ENCODE measurements around the gene MRGPRF. TPM values are rescaled to one million over a fixed set of nuclear protein-coding genes. Genes with fewer than 3 reads are reported as not detected.

MRGPRF gene
- total RNA-seq, 3 donors from 2014 or later: 5.9 to 21.3 (median 12.9) TPM

DNA sequence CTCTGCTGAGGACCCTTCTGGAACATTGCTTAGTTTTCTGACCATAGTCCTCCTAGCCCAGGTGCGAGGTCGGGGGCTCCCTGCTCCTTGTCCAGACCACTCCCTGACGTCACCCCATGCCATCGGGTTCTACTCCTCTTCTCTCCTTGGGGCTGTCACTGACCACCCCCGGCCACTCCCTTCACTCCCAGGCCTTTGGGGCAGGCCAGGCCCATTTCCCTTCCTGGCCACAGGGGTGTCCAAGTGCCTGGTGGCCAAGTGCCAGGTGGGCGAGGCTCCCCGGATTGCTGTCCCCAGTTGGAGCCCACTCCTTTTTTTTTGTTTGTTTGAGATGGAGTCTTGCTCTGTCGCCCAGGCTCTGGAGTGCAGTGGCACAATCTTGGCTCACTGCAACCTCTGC lies 51.8 kb downstream of the MRGPRF start:
- TF ChIP-seq POLR2AphosphoS5 (IDR thresholded peaks at IDR 0.05) (no peak), POLR2A (IDR thresholded peaks at IDR 0.05) (no peak)
- TF ChIP-seq, protein P1, sequence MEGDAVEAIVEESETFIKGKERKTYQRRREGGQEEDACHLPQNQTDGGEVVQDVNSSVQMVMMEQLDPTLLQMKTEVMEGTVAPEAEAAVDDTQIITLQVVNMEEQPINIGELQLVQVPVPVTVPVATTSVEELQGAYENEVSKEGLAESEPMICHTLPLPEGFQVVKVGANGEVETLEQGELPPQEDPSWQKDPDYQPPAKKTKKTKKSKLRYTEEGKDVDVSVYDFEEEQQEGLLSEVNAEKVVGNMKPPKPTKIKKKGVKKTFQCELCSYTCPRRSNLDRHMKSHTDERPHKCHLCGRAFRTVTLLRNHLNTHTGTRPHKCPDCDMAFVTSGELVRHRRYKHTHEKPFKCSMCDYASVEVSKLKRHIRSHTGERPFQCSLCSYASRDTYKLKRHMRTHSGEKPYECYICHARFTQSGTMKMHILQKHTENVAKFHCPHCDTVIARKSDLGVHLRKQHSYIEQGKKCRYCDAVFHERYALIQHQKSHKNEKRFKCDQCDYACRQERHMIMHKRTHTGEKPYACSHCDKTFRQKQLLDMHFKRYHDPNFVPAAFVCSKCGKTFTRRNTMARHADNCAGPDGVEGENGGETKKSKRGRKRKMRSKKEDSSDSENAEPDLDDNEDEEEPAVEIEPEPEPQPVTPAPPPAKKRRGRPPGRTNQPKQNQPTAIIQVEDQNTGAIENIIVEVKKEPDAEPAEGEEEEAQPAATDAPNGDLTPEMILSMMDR (IDR thresholded peaks at IDR 0.05): no peak
- no peak overlapping the region for H3K4me3 ChIP-seq
- no peak for DNase-seq (ENCODE audit: low spot score in 2 of 2)
- no peaks in the 10 kb centered on the region for H3K9me3 ChIP-seq
- H3K27me3 ChIP-seq: no peaks in the 10 kb centered on the region
- H3K4me1 ChIP-seq: no peaks in the 10 kb centered on the region
- intact Hi-C loops (cut with DNase I; ENCODE audit: low total_unique reads): no loop called here
- no peak overlapping the region for H3K27ac ChIP-seq
- H3K36me3 ChIP-seq: no peaks in the 10 kb centered on the region

GRCh38 chr11:68960294-68961071 lies 52.6 kb downstream of the MRGPRF start:
- H3K4me3 ChIP-seq: no peak overlapping the region

DNA sequence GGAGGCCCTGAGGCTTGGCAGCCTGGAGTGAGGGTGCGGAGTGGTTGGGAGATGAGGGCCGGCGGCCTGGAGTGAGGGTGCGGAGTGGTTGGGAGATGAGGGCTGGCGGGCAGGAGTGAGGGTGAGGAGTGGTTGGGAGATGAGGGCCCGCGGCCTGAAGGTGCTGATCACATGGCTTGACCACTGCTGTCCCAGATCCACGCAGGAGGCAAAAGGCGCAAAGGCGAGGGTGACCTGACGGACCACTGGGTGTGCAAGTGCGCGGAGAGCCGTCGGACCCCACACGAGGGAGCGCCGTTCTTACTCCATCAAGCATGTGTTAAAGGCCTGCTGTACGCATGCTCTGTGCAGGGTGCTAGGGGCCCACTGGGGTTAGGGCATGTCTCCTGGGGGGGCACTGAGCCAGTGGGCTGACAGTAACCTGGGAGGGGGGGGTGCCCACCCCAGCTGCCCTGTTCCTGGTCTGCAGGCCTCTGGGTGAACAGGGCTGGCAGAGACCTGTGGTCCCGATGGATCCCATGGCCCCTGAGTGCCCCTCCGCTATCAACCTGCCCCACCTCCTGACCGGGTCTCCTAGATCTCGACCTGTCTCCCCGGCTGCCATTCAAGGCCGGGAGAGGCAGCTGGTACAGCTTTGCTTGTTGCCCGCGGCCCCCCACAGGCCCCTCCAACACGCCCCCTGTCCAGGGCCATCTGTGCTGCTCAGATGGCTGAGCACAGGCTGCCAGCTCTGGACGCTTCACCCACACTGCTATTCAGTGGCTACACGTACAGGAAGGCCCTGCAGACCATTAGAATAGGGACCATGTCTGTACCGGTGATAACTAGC lies 53.4 kb downstream of the MRGPRF start:
- H3K27me3 ChIP-seq: no peaks in the 10 kb centered on the region
- no peak overlapping the region for H3K4me3 ChIP-seq
- intact Hi-C loops (cut with DNase I; ENCODE audit: low total_unique reads): no loop called here
- H3K27ac ChIP-seq: no peak overlapping the region
- TF ChIP-seq POLR2A (IDR thresholded peaks at IDR 0.05) (no peak), POLR2AphosphoS5 (IDR thresholded peaks at IDR 0.05) (no peak)
- TF ChIP-seq, protein P1 (IDR thresholded peaks at IDR 0.05): no peak
- no peaks in the 10 kb centered on the region for H3K9me3 ChIP-seq
- no peaks in the 10 kb centered on the region for H3K36me3 ChIP-seq
- no peaks in the 10 kb centered on the region for H3K4me1 ChIP-seq
- no peak for DNase-seq (ENCODE audit: low spot score in 2 of 2)

More at GRCh38 chr11:68960294-68961071, 52.6 kb downstream of the MRGPRF start:
- Histone ChIP-seq H3K4me1 (no peaks in the 10 kb centered on the region), H3K36me3 (no peaks in the 10 kb centered on the region), H3K9me3 (no peaks in the 10 kb centered on the region), H3K27ac (no peak overlapping the region), H3K27me3 (no peaks in the 10 kb centered on the region)
- no peak for DNase-seq (ENCODE audit: low spot score in 2 of 2)
- intact Hi-C loops (cut with DNase I; ENCODE audit: low total_unique reads): no loop called here
- TF ChIP-seq POLR2A (IDR thresholded peaks at IDR 0.05) (no peak), POLR2AphosphoS5 (IDR thresholded peaks at IDR 0.05) (no peak)
- TF ChIP-seq, protein P1 (IDR thresholded peaks at IDR 0.05): no peak

GRCh38 chr11:68958211-68958610 lies 54.8 kb downstream of the MRGPRF start:
- Histone ChIP-seq H3K9me3 (no peaks in the 10 kb centered on the region), H3K4me1 (no peaks in the 10 kb centered on the region), H3K27ac (no peak overlapping the region), H3K27me3 (no peaks in the 10 kb centered on the region), H3K36me3 (no peaks in the 10 kb centered on the region), H3K4me3 (no peak overlapping the region)
- intact Hi-C loops (cut with DNase I; ENCODE audit: low total_unique reads): no loop called here
- TF ChIP-seq POLR2A (IDR thresholded peaks at IDR 0.05) (no peak), POLR2AphosphoS5 (IDR thresholded peaks at IDR 0.05) (no peak)
- TF ChIP-seq, protein P1 (IDR thresholded peaks at IDR 0.05): no peak
- DNase-seq (ENCODE audit: low spot score in 2 of 2): no peak

Measured in breast epithelium (tissue), 4 donors.